Stomach (tissue), 9 donors: ENCODE measurements around the gene SLC51B. TPM values are rescaled to one million over a fixed set of nuclear protein-coding genes. Genes with fewer than 3 reads are reported as not detected.

ENCODE experiments used
- DNase-seq, 2 donors: peaks; one replicate each; pipeline versions ENCODE4 v3.0.0 to v3.0.0-alpha.2; 2013 to 2019
- H3K27ac ChIP-seq, 5 donors: fragments of 200-600 bp in 4 of 5; sonication (generic) in 4 of 5; one replicate each; pipeline ENCODE4 v1.5.1; 2013 to 2019; ENCODE audit warnings: mild to moderate bottlenecking in 1 of 5, moderate library complexity in 1 of 5
- H3K27me3 ChIP-seq, 3 donors: fragments of 200-600 bp; sonication (generic); one replicate each; pipeline ENCODE4 v1.5.1; 2017 to 2019; ENCODE audit warnings: mixed run types in 1 of 3
- H3K36me3 ChIP-seq, 4 donors: fragments of 200-600 bp; sonication (generic); 1 replicate in 3 of 4; 2 replicates in 1 of 4; pipeline ENCODE4 v1.5.1; 2016 to 2019
- H3K4me1 ChIP-seq, 4 donors: fragments of 200-600 bp; sonication (generic); one replicate each; pipeline ENCODE4 v1.5.1; 2016 to 2019
- H3K4me3 ChIP-seq, 4 donors: fragments of 200-600 bp; sonication (generic) in 3 of 4; one replicate each; pipeline ENCODE4 v1.5.1; 2016 to 2019; ENCODE audit warnings: mild to moderate bottlenecking in 1 of 4
- H3K9me3 ChIP-seq, 4 donors: fragments of 200-600 bp; sonication (generic); one replicate each; pipeline ENCODE4 v1.5.1; 2016 to 2019
- CTCF ChIP-seq, 7 experiments: fragments of 450-650 bp in 4 of 7; fragments of 200-600 bp in 3 of 7; sonication (generic) in 3 of 7; IDR thresholded peaks; one replicate each; pipeline ENCODE4 v1.5.1; 2016 to 2019; ENCODE audit warnings: antibody characterized with exemption in 7 of 7, control low read depth in 2 of 7, mild to moderate bottlenecking in 1 of 7
- EP300 ChIP-seq: sonication (generic); formaldehyde crosslinking; IDR thresholded peaks from one replicate; pipeline ENCODE4 v1.6.1; 2017; ENCODE audit warnings: antibody characterized with exemption
- POLR2A ChIP-seq, 4 donors: fragments of 450-650 bp; IDR thresholded peaks; one replicate each; pipeline ENCODE4 v1.6.1; 2016; ENCODE audit warnings: antibody characterized with exemption in 4 of 4, control low read depth in 2 of 4, mild to moderate bottlenecking in 1 of 4, moderate library complexity in 1 of 4
- POLR2AphosphoS5 ChIP-seq, 3 donors: sonication (generic); formaldehyde crosslinking; IDR thresholded peaks; one replicate each; pipeline ENCODE4 v1.6.1; 2016; ENCODE audit warnings: antibody characterized with exemption in 3 of 3
- WGBS, 5 donors: extraction: QIAGEN DNeasy Blood & Tissue Kit in 3 of 5; methylation state at CpG; one replicate each; pipeline versions ENCODE4 v1.1.5 to v1.1.7; 2013 to 2018; 5-methylcytosine and 5-hydroxymethylcytosine counted together
- intact Hi-C: fragments of 100-400 bp; cut with DNase I; formaldehyde crosslinking; loops from one replicate; pipeline ENCODE4 v1.15.1; 2023; ENCODE audit warnings: low total_unique reads
- polyA plus RNA-seq, 3 donors: library from polyadenylated mRNA; stranded (reverse); fragments of 200-250 nt; gene quantifications; one replicate each; pipeline ENCODE4 v1.2.3, GENCODE V29; 2013
- total RNA-seq, 5 donors: library from RNA; depleted of rRNA; stranded (reverse); fragments of >200 nt; gene quantifications; one replicate each; pipeline versions ENCODE4 v1.1.0 to v1.2.3, GENCODE V29; 2014 to 2016
- donor health status: healthy with polysubstance abuse.
- donor health status: Bipolar disorder and iron deficiency.
- donor health status: healthy.

SLC51B gene
- total and polyA plus RNA-seq, 8 donors: 0.38 to 19.7 (median 0.62) TPM; not detected in 5

DNA sequence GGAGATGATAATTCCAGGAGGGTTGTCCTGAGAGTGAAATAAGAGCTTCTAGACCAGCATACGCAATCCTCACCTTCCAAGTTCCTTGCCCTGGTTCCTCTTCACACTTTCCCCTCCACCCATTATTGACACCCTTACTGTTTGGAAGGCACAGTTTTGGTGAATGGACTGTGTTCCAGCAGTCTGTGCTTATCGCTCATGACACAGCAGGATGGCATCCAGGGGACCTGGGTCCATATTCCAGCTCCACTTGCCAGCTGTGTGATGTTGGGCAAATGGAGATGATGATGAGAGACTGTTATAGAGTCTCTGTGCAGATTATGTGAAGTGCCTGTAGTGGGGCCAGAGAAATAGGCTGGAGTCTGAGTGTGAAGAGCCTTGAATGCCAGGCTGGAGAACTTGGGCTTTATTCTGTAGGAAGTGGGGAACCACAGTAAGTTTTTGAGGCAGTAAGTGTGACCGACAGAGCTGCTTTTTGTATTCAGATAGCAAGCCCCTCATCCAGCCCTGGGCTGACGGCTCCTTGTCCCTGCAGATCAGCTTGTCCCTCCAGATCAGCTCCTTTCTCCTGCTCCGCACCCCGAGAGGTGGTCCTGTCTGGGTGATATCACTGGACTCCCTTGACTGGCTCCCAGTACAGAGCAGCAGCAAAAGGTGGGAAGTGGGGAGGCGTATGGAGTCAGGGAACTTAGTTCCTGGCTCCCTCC lies 39.5 kb downstream of the SLC51B start:
- Histone ChIP-seq H3K36me3 (no peaks in the 10 kb centered on the region), H3K27me3 (peaks cover 0 to 30% (median 0%) of the 10 kb centered on the region in 3 donors), H3K9me3 (no peaks in the 10 kb centered on the region), H3K27ac (peak overlapping the region in 1 of 5 donors; percentile 14), H3K4me1 (peaks cover 11 to 61% (median 28%) of the 10 kb centered on the region in 4 donors), H3K4me3 (no peak overlapping the region)
- intact Hi-C loops: loop anchor here (10.0 kb wide), 1 partner anchor 50 kb away; no protein-coding TSS in a partner anchor
- WGBS, 5 donors: 65 to 85% (median 82%) methylated on average over 7 of the region's 7 CpGs
- no peak for DNase-seq
- TF ChIP-seq POLR2AphosphoS5 (IDR thresholded peaks at IDR 0.05): no peak
- no peak for TF ChIP-seq EP300
- TF ChIP-seq CTCF (IDR thresholded peaks at IDR 0.05): no peak
- no peak for TF ChIP-seq POLR2A (IDR thresholded peaks at IDR 0.05)

DNA sequence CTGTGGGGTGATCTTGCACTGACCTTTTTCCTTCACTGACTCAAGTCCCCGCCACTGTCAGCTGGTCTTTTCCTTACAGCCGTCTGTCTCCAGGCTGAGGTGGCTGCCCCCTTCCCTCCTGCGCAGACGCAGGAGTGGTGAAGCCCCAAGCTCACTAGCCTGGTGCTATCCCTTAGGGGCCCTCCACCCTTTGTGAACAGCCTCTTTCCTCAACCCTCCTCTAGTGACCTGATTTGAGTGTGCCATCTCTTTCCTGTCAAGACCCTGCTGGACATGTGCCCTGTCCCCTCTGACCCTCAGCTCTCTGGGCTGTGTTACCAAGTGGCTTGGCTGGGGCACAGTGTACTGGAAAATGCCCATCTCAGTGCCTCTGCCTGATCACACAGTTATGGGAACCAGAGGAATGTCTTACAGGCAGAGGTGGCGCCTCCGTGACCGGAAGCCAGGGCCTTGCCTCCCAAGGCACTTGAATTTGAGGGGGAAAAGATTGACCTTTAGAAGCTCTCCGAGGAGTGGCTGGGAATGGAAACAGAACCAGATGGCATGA lies 40.1 kb downstream of the SLC51B start:
- TF ChIP-seq EP300 (no peak), CTCF (IDR thresholded peaks at IDR 0.05) (no peak), POLR2AphosphoS5 (IDR thresholded peaks at IDR 0.05) (no peak)
- intact Hi-C loops: loop anchor here (10.0 kb wide), 1 partner anchor 50 kb away; no protein-coding TSS in a partner anchor
- no peak for DNase-seq

GRCh38 chr15:65085990-65086679 lies 40.9 kb downstream of the SLC51B start:
- Histone ChIP-seq H3K27me3 (peaks cover 0 to 30% (median 0%) of the 10 kb centered on the region in 3 donors), H3K9me3 (no peaks in the 10 kb centered on the region), H3K4me3 (no peak overlapping the region), H3K4me1 (peaks cover 11 to 66% (median 29%) of the 10 kb centered on the region in 4 donors), H3K27ac (peak overlapping the region in 3 of 5 donors; percentile 4 to 87 (median 80)), H3K36me3 (no peaks in the 10 kb centered on the region)
- DNase-seq: peak; percentile 38 to 45
- intact Hi-C loops: loop anchor here (10.0 kb wide), 1 partner anchor 51 kb away; no protein-coding TSS in a partner anchor
- TF ChIP-seq CTCF (IDR thresholded peaks at IDR 0.05) (peak in 2 of 7 experiments; percentile 26 to 36), POLR2A (IDR thresholded peaks at IDR 0.05) (no peak), EP300 (no peak), POLR2AphosphoS5 (IDR thresholded peaks at IDR 0.05) (no peak)
- 75 to 90% (median 82%) methylated on average over 6 of the region's 6 CpGs for WGBS, 5 donors

More for the DNA sequence above, 40.1 kb downstream of the SLC51B start:
- WGBS, 5 donors: 59 to 82% (median 78%) methylated on average over 8 of the region's 8 CpGs
- peaks cover 0 to 30% (median 0%) of the 10 kb centered on the region in 3 donors for H3K27me3 ChIP-seq
- H3K36me3 ChIP-seq: no peaks in the 10 kb centered on the region
- no peaks in the 10 kb centered on the region for H3K9me3 ChIP-seq
- peaks cover 11 to 66% (median 29%) of the 10 kb centered on the region in 4 donors for H3K4me1 ChIP-seq
- H3K27ac ChIP-seq: peak overlapping the region in 1 of 5 donors; percentile 14
- no peak overlapping the region for H3K4me3 ChIP-seq

GRCh38 chr15:65086680-65087111 lies 41.5 kb downstream of the SLC51B start:
- DNase-seq: no peak
- Histone ChIP-seq H3K36me3 (no peaks in the 10 kb centered on the region), H3K4me3 (no peak overlapping the region), H3K4me1 (peaks cover 11 to 66% (median 28%) of the 10 kb centered on the region in 4 donors), H3K27ac (peak overlapping the region in 3 of 5 donors; percentile 78 to 87 (median 80)), H3K9me3 (no peaks in the 10 kb centered on the region), H3K27me3 (peaks cover 0 to 30% (median 0%) of the 10 kb centered on the region in 3 donors)
- TF ChIP-seq CTCF (IDR thresholded peaks at IDR 0.05): peak in 1 of 7 experiments; percentile 4
- TF ChIP-seq POLR2AphosphoS5 (IDR thresholded peaks at IDR 0.05): no peak
- TF ChIP-seq POLR2A (IDR thresholded peaks at IDR 0.05): no peak
- no peak for TF ChIP-seq EP300
- intact Hi-C loops: loop anchor here (10.0 kb wide), 1 partner anchor 52 kb away; no protein-coding TSS in a partner anchor
- WGBS, 5 donors: 64 to 69% (median 66%) methylated on average over 6 of the region's 6 CpGs
